GM21526 (cell line): ENCODE data around the gene SORCS2.

Experiments used
- ATAC-seq: cut with Tn5 transposase; IDR thresholded peaks from one replicate; pipeline ENCODE4 v1.9.1; 2021; ENCODE audit warnings: moderate library complexity; ENCODE audit not compliant: unreplicated experiment, low FRiP score

SORCS2 gene

DNA sequence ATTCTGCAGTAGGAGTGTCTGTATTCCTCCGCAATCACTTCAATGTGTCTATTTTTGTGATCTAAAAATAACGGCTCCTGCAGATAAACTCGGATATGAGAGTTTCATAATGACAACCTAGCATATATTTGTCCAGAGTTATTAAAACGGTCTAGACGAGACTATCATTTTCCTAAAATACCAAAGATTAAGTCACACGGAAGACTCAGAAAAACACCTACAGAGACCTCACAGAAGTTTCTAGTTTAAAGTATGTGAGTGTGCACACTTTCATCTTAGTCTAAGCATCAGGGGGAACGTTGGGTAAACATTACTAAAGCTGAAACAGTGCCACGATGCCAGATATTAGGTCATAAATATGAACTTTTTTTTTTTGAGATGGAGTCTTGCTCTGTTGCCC lies 590.4 kb downstream of the SORCS2 start:
- ATAC-seq = no peak

DNA sequence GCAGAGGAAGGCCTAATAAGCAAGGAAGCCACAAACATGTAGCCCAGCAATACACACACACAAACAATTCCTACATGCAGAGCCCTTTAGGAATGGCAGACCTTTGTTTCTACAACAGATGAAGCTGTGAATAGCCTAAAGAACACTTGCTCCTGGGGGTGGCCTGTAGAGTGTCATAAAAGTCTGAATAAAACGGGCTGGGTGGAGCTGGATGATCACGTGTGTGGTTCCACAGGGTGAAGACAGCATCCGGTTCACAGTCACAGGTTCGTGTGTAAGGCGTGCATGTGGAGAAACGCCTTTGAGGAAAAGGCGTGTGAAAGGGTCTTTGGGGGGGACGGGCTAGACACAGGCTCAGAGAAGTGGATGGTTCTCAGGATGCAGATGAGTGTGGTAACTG lies 591.2 kb downstream of the SORCS2 start:
- no peak for ATAC-seq

DNA sequence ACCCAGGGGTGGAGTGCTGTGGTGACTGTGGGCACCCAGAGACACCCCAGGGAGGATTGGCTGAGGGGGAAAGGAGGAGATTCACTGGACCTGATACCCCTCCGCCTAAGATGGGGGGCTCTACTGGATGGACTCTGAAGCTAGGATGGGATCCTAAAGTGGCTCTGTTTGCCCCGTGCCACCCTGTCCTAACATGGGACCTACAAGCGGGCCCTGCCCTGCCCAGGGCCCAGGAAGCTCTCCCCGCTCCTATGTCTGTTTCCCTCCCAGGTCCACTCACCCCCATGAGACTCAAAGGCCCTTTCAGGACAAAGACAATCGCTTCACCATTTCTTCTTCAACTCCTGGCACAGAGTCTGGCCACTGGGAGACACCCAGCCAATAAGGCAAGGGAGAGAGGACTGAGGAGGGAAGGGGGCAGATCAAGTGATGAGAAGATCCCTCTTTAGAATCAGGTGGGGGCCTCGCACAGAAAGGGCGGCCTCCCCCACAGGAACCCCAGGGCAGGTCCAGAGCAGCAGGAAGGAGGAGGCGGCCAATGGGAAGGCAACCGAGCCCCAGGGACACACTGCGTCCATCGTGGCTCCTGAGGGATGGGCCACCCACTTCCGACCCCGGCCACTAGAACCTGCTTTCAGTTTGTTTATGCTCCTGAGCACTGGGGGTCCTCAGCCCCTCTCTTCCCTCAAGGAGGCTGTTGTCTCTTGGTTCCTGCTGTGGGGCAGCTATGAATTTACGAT lies 592.0 kb downstream of the SORCS2 start:
- ATAC-seq = no peak

DNA sequence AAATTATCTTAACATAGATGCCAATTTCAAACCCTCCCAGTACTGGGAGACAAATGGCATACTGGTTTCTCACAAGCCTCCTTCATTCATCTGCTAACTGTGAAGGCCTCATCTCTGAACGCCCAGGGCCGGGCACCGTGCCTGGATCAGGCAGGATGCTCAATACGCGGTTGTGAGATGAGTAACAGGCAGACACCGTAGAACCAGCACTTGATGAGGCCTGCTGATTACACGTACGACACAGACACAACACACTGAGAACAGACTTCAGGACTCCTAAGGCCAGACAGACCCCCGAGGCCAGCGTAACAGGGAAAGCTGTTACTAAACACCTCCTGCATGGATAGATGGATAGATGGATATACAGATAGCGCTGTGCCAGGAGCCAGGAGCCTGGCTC lies 592.7 kb downstream of the SORCS2 start:
- no peak for ATAC-seq

DNA sequence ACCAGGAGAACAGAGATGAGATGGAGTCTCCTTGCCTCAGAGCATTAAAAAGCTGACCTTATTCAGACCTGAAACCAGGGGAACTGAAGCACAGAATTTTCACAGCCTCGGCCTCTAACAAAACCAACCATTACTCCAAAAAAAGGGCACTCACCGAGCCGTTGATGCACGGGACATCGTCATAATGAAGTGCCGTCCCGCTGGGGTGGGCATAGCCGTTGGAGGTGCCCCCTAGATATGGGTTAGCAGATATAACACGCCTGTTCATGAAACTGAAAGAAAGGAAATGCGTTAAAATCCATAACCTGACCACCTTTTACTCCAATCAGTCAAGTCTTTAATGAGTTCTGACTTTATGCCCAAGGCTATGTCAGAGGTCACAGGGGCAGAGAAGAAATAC lies 593.7 kb downstream of the SORCS2 start:
- ATAC-seq = no peak

DNA sequence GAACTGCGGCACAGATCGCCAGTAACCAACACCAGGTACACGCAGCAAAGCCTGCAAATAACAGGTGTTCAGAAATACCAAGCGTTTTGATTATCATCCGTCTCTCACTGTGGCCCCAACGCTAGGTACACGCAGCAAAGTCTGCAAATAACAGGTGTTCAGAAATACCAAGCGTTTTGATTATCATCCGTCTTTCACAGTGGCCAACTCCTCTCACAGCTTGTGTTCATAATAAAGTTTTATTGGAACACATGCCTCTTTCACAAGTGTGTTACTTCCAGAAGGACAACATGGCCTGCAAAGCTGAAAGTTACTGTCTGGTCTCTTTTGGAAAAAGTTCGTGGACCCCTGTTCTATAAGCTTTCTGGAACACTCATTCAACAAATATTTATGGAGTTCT lies 594.2 kb downstream of the SORCS2 start:
- ATAC-seq = no peak

DNA sequence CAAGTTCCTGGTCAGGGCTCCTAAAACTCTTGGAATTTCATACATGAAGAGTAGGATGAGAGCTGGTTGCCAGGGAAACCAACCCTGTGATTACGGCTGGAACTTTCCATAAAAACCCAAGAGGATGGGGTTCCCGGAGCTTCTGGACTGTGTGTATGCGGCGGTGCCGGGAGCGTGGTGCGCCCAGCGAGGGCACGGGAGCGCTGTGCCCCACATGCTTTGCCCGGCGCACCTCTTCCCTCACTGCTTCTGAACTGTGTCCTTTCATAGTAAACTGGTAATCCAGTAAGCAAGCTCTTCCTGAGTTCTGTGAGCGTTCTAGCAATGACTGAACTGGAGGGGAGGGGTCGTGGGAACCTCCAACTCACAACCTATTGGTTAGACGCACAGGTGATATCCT lies 594.7 kb downstream of the SORCS2 start:
- no peak for ATAC-seq

DNA sequence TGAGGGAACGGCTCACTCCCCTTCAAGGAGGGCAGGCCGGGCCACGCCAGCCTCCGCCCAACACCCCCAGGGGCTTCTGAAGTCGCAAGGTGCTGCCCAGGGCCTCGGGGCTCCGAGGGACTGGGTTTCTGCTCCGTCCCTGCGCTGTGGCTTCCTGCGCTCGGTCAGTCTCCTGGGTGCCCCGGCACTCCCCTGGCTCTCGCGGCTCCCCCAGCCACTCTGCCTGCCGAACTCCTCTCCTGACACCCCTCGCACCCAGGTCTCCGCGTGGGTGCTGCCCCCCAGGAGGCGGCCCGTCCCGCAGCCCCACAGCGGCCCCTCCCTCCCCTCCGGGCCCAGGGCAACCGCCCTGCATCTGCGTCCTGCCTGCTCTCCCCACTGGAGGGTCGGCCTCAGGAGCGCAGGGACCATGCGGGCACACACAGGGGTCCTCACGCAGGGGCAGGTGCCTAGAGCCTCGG lies 595.4 kb downstream of the SORCS2 start:
- no peak for ATAC-seq

DNA sequence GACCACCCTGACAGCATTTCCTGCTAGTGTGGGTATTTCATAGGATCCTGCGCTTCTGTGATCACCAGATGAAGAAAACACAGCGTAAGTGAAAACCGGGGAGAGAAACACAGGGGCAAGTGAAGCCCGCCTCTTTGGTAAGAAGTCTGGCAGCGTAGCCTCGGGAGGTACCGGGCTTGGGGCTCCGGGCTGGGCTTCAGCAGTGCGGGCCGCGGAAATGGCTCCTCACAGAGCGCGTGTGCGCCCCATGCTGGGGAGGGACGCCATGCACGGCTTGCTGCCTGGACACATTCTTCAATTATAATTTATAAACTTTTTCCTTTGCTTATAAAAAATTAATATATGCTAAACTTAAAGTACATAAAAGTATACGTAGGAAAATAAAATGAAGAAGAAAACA lies 595.9 kb downstream of the SORCS2 start:
- ATAC-seq = no peak

DNA sequence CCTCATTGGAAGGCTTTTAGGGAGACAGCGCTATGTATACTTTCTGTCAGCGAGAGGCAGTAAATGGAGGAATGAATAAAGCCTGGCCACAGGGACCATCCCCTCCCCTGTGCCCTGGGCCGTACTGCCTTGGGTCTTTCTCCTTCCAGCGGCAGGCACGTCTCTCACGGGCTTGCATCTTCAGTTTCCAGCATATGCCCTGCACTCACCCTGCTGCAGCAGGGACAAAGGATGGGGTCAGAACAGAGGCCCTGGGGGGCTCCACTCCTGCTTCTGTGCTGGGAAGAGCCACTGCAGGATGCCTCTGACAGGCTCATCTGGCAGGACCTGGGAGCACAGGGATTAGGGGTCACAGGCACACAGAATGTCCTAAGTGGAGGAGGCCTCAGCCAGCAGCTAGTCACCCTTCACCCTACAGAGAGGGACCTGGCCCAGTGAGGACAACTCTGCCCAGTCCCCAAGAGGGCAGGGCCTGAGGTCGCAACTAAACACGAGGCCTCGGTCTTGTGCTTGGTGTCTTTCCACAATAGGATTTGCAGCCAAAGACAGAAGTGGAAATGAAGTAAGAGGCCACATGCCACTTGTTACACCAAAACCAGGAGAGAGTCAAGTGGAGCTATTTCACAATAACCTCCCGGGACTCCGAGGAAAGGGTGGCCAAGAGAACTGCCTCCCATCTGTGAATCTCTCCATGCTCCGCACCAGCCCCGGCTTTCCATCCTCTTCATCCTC lies 596.5 kb downstream of the SORCS2 start:
- no peak for ATAC-seq

DNA sequence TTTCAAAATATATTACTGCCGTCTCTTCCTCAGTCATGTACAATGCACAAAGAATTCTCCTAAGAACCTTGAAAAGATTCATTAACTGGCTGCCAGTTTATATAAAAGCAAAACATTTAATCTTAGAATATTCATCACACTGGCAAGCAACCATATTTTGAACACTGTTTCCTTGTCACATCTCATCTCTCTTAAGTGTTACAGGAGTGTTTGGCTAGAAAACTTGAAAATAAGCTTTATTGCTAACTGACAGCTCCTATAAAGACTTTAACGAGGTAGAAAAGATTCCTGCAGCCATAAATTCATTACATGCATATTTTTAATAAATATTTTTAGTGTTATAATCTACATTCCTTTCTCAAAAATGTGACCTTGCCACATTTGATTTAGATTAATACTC lies 597.7 kb downstream of the SORCS2 start:
- no peak for ATAC-seq

DNA sequence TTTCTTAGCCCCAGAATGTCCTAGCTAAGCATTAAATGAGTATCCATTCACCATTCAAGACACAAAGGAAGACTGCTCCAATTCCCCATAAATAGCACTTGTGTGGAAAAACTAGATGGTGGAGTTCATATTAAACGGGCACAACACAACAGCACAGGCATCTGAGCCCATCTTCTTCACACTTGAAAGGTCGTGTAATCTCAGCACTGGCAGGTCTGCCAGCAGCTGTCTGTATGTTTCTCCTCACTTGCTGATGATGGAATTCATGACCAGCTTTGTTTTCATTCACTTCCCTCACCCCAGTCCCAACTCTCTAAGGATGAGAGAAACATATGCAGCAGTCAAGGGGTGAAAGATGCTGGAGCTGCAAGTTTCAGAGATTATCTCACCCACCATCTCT lies 598.7 kb downstream of the SORCS2 start:
- no peak for ATAC-seq
